Endothelial cell of umbilical vein (primary cell): ENCODE results near the gene GGT6. TPM values are rescaled to one million over a fixed set of nuclear protein-coding genes. Genes with fewer than 3 reads are reported as not detected.

Experiments used
- BruUV-seq: library from RNA; stranded (reverse); fragments of 400-500 nt; replicated peaks from 2 replicates; lab custom pipeline; 2021; lab: Mats Ljungman, UMichigan
- CTCF ChIA-PET: fragments of 300-600, 350-600 bp; sonication (Branson Sonifier 250); formaldehyde crosslinking; loops from one replicate; lab custom pipeline; 2021; ENCODE audit warnings: antibody characterized with exemption, inconsistent platforms; lab: Charles Lee
- POLR2A ChIA-PET: fragments of 300-600, 350-600 bp; sonication (Branson Sonifier 250); formaldehyde crosslinking; loops from one replicate; lab custom pipeline; 2021; ENCODE audit warnings: antibody characterized with exemption, inconsistent platforms; lab: Charles Lee
- DNase-seq: peaks from one replicate; pipeline ENCODE4 v3.0.0-alpha.2; 2011; ENCODE audit warnings: low read depth, low spot score
- FAIRE-seq: peaks from 2 replicates; lab custom pipeline; 2011; peaks lifted over from hg19 to GRCh38; lab: Jason Lieb, UNC
- H2AFZ ChIP-seq: 2 replicates; pipeline ENCODE4 v1.6.0; 2012; ENCODE audit warnings: low read depth, low read length, control low read depth, inconsistent platforms
- H3K27ac ChIP-seq: 2 replicates; pipeline ENCODE4 v1.5.1; 2011; ENCODE audit warnings: low read depth, mild to moderate bottlenecking, control low read depth, low read length, moderate library complexity; ENCODE audit not compliant: insufficient read depth
- H3K27me3 ChIP-seq, 2 experiments: 2 replicates each; pipeline versions ENCODE4 v1.6.0 to v1.6.1; 2011; ENCODE audit warnings: low read length in 2 of 2, mixed read lengths in 1 of 2; ENCODE audit not compliant: control insufficient read depth in 2 of 2, insufficient read depth in 2 of 2
- H3K36me3 ChIP-seq, 2 experiments: 2 replicates in 1 of 2; 3 replicates in 1 of 2; pipeline ENCODE4 v1.5.1; 2011; ENCODE audit warnings: low read length in 2 of 2, mild to moderate bottlenecking in 1 of 2, moderate library complexity in 1 of 2; ENCODE audit not compliant: control insufficient read depth in 2 of 2, insufficient read depth in 2 of 2; ENCODE audit errors: extremely low read depth in 1 of 2
- H3K4me1 ChIP-seq: 3 replicates; pipeline ENCODE4 v1.5.1; 2011; ENCODE audit warnings: mild to moderate bottlenecking, low read length; ENCODE audit not compliant: control insufficient read depth, insufficient read depth; ENCODE audit errors: extremely low read depth
- H3K4me2 ChIP-seq: 2 replicates; pipeline ENCODE4 v1.6.1; 2011; ENCODE audit warnings: low read length, control low read depth, mixed read lengths; ENCODE audit not compliant: insufficient read depth
- H3K4me3 ChIP-seq, 3 experiments: fragments of 200-600 bp in 1 of 3; sonication (generic), shearing (Covaris generic) in 1 of 3; replicated peaks in 1 of 3; 2 replicates each; pipeline ENCODE4 v1.5.1; 2011 to 2016; ENCODE audit warnings: control low read depth in 3 of 3, low read length in 3 of 3, mild to moderate bottlenecking in 2 of 3, inconsistent platforms in 1 of 3, low read depth in 1 of 3, moderate library complexity in 1 of 3; ENCODE audit not compliant: insufficient read depth in 1 of 3
- H3K79me2 ChIP-seq: 2 replicates; pipeline ENCODE4 v1.6.0; 2012; ENCODE audit warnings: low read length, inconsistent platforms; ENCODE audit not compliant: control insufficient read depth, insufficient read depth
- H3K9ac ChIP-seq: replicated peaks from 2 replicates; pipeline ENCODE3; 2011; ENCODE audit warnings: low read length, control low read depth; ENCODE audit not compliant: insufficient read depth; ENCODE audit errors: extremely low read depth
- H3K9me1 ChIP-seq: replicated peaks from 3 replicates; pipeline ENCODE4 v1.6.0; 2011; ENCODE audit warnings: mild to moderate bottlenecking, low read length; ENCODE audit not compliant: control insufficient read depth, insufficient read depth; ENCODE audit errors: extremely low read depth
- H3K9me3 ChIP-seq: replicated peaks from 2 replicates; pipeline ENCODE4 v1.5.1; 2012; ENCODE audit warnings: low read length, inconsistent platforms; ENCODE audit not compliant: control insufficient read depth, insufficient read depth
- H4K20me1 ChIP-seq: replicated peaks from 2 replicates; pipeline ENCODE3; 2011; ENCODE audit warnings: mild to moderate bottlenecking, low read length; ENCODE audit not compliant: control insufficient read depth, insufficient read depth; ENCODE audit errors: extremely low read depth
- CTCF ChIP-seq, 2 donors: IDR thresholded peaks; 1 replicate in 1 of 2; 2 replicates in 1 of 2; pipeline ENCODE4 v1.5.1; 2011; ENCODE audit warnings: low read length in 2 of 2, mild to moderate bottlenecking in 2 of 2, moderate library complexity in 2 of 2, control low read depth in 1 of 2, inconsistent platforms in 1 of 2, low read depth in 1 of 2; ENCODE audit not compliant: insufficient read depth in 1 of 2; ENCODE audit errors: extremely low read depth in 1 of 2
- EZH2 ChIP-seq: IDR thresholded peaks from 2 replicates; pipeline ENCODE4 v1.6.1; 2012; ENCODE audit warnings: borderline replicate concordance, low read depth, mild to moderate bottlenecking, moderate library complexity, low read length, inconsistent platforms; ENCODE audit not compliant: severe bottlenecking
- FOS ChIP-seq: IDR thresholded peaks from 2 replicates; pipeline ENCODE4 v1.6.1; 2011; ENCODE audit warnings: mild to moderate bottlenecking, low read length, moderate library complexity, borderline replicate concordance; ENCODE audit not compliant: insufficient read depth
- GATA2 ChIP-seq: IDR thresholded peaks from 2 replicates; pipeline ENCODE4 v1.7.0; 2011; ENCODE audit warnings: low read depth, mild to moderate bottlenecking, moderate library complexity, mixed read lengths, low read length; ENCODE audit not compliant: insufficient read length, insufficient read depth
- JUN ChIP-seq: IDR thresholded peaks from 2 replicates; pipeline ENCODE4 v1.6.1; 2011; ENCODE audit warnings: borderline replicate concordance, low read depth; ENCODE audit not compliant: insufficient read length, insufficient read depth
- MYC ChIP-seq: IDR thresholded peaks from one replicate; pipeline ENCODE4 v1.6.1; 2011; ENCODE audit warnings: mild to moderate bottlenecking, low read depth, low read length
- POLR2A ChIP-seq: IDR thresholded peaks from 2 replicates; pipeline ENCODE4 v1.6.1; 2012; ENCODE audit warnings: low read depth, mild to moderate bottlenecking, control low read depth, low read length
- POLR2AphosphoS5 ChIP-seq: IDR thresholded peaks from 2 replicates; pipeline ENCODE4 v1.6.1; 2012; ENCODE audit warnings: low read depth, mild to moderate bottlenecking, control low read depth, low read length, moderate library complexity; ENCODE audit not compliant: insufficient read depth
- dilution Hi-C: fragments of 300-500 bp; cut with MboI; formaldehyde crosslinking; loops from one replicate; pipeline ENCODE4 v1.15.0; 2019; ENCODE audit warnings: low sequenced_read_pairs; ENCODE audit not compliant: extremely low pct_ligation_motif_present
- intact Hi-C: fragments of 100-400 bp; cut with micrococcal nuclease; formaldehyde crosslinking; loops from one replicate; pipeline ENCODE4 v1.10.0; 2022
- polyA plus RNA-seq, 4 experiments: library from polyadenylated mRNA; depleted of rRNA in 3 of 4; stranded (reverse) in 3 of 4; unstranded in 1 of 4; fragments of >200 nt; gene quantifications; 2 replicates each; pipeline versions ENCODE4 v1.2.1 to v1.2.3, GENCODE V29; 2011 to 2012; ENCODE audit warnings: missing spikeins in 1 of 4
- total RNA-seq: library from RNA; stranded (reverse); gene quantifications from 2 replicates; pipeline ENCODE4 v1.2.3, GENCODE V29; 2021
- TF ChIP-seq, protein P1 (sequence below): IDR thresholded peaks from 2 replicates; pipeline ENCODE4 v1.6.1; 2011; ENCODE audit not compliant: insufficient read depth, insufficient read length

The GGT6 gene
- total and polyA plus RNA-seq, 2 donors (not counting 3 experiments of a cell fraction or from before 2014, with no cell fraction given), result not detected

- Histone ChIP-seq H3K9ac (no peak overlapping the region), H3K9me1 (no peaks in the 10 kb centered on the region), H2AFZ (no peak overlapping the region), H3K27ac (no peak overlapping the region), H3K36me3 (no peaks in the 10 kb centered on the region), H3K4me2 (no peak overlapping the region), H3K4me3 (no peak overlapping the region), H3K4me1 (no peaks in the 10 kb centered on the region), H3K79me2 (no peaks in the 10 kb centered on the region), H4K20me1 (no peaks in the 10 kb centered on the region), H3K9me3 (no peaks in the 10 kb centered on the region), H3K27me3 (peaks cover 0 to 4% of the 10 kb centered on the region in 2 experiments)
- DNase-seq, result no peak
- dilution Hi-C loops (no loop called here), intact Hi-C loops (no loop called here)
- BruUV-seq, result no TSS peak
- CTCF ChIA-PET, result interaction anchor here (0.6 to 6.7 kb wide), 5 partner anchors 9 to 221 kb away, joined by 3 to 213 read pairs (median 3); partner anchors contain the start of gene GGT6
- TF ChIP-seq FOS (no peak), POLR2AphosphoS5 (no peak), POLR2A (no peak), JUN (no peak), EZH2 (no peak), MYC (no peak), GATA2 (no peak), CTCF (IDR thresholded peaks at IDR 0.05; ENCODE audit: extremely low read depth in 1 of 2, insufficient read depth in 1 of 2, low read depth in 1 of 2, low read length in 2 of 2) (no peak)
- TF ChIP-seq, protein P1, sequence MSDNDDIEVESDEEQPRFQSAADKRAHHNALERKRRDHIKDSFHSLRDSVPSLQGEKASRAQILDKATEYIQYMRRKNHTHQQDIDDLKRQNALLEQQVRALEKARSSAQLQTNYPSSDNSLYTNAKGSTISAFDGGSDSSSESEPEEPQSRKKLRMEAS, result no peak
- FAIRE-seq, result no peak
- POLR2A ChIA-PET, result no interaction called here
These were observed 9.2 kb upstream of the GGT6 start for GRCh38 chr17:4569591-4569990.
